Measurements from ENCODE around the gene CHMP5. TPM values are rescaled to one million over a fixed set of nuclear protein-coding genes. Genes with fewer than 3 reads are reported as not detected.

Gene CHMP5
- total RNA-seq, 1 donor from 2014 or later, result 28.1 TPM

- ChIA-PET POLR2A (no interaction called here), CTCF (no interaction called here)
- H3K36me3 Mint-ChIP-seq (ENCODE audit: low read depth), result peaks cover 30% of the 10 kb centered on the region
- no peak overlapping the region for H3K4me3 Mint-ChIP-seq
- TF ChIP-seq, protein P1, sequence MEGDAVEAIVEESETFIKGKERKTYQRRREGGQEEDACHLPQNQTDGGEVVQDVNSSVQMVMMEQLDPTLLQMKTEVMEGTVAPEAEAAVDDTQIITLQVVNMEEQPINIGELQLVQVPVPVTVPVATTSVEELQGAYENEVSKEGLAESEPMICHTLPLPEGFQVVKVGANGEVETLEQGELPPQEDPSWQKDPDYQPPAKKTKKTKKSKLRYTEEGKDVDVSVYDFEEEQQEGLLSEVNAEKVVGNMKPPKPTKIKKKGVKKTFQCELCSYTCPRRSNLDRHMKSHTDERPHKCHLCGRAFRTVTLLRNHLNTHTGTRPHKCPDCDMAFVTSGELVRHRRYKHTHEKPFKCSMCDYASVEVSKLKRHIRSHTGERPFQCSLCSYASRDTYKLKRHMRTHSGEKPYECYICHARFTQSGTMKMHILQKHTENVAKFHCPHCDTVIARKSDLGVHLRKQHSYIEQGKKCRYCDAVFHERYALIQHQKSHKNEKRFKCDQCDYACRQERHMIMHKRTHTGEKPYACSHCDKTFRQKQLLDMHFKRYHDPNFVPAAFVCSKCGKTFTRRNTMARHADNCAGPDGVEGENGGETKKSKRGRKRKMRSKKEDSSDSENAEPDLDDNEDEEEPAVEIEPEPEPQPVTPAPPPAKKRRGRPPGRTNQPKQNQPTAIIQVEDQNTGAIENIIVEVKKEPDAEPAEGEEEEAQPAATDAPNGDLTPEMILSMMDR (IDR thresholded peaks at IDR 0.05), result no peak
- H3K9me3 Mint-ChIP-seq, result no peaks in the 10 kb centered on the region
- intact Hi-C loops (cut with micrococcal nuclease), result no loop called here
- no peak overlapping the region for H3K27ac Mint-ChIP-seq
- H3K27me3 Mint-ChIP-seq, result no peaks in the 10 kb centered on the region
- ATAC-seq (ENCODE audit: low read depth) (peak; percentile 37), DNase-seq (no peak)
- H3K4me1 Mint-ChIP-seq, result peaks cover 11% of the 10 kb centered on the region
These were observed 15.7 kb upstream of the CHMP5 start for GRCh38 chr9:33249087-33249658.

DNA sequence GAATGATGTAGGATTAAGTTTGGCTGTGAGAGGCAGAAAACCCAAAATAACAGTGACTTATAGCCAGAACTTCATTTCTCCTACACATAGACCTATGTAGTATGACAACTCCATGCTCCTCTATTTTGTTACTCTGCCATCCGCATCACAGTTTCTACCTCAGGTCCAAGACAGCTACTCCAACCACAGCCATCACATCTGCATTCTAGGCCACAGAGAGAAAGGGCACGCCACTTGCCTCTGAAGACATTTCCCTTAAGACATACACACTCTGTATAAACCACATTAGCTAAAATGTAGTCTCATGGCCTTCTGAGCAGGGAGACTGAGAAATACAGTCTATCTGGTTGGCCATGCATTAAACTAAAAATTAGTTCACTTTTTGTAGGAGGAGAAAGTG is 14.9 kb upstream of the CHMP5 start:
- TF ChIP-seq, protein P1 (IDR thresholded peaks at IDR 0.05), result no peak
- intact Hi-C loops (cut with micrococcal nuclease), result no loop called here
- no peak for ATAC-seq (ENCODE audit: low read depth)
- peaks cover 38% of the 10 kb centered on the region for H3K36me3 Mint-ChIP-seq (ENCODE audit: low read depth)
- ChIA-PET POLR2A (no interaction called here), CTCF (no interaction called here)
- peak overlapping the region; percentile 47 for H3K27ac Mint-ChIP-seq
- DNase-seq, result no peak
- H3K4me1 Mint-ChIP-seq, result peaks cover 11% of the 10 kb centered on the region
- no peaks in the 10 kb centered on the region for H3K27me3 Mint-ChIP-seq
- H3K4me3 Mint-ChIP-seq, result no peak overlapping the region
- H3K9me3 Mint-ChIP-seq, result no peaks in the 10 kb centered on the region

GRCh38 chr9:33250458-33250995 is 14.3 kb upstream of the CHMP5 start:
- TF ChIP-seq, protein P1 (IDR thresholded peaks at IDR 0.05), result no peak
- Mint-ChIP-seq H3K4me3 (no peak overlapping the region), H3K27ac (no peak overlapping the region), H3K4me1 (peaks cover 11% of the 10 kb centered on the region), H3K9me3 (no peaks in the 10 kb centered on the region), H3K27me3 (no peaks in the 10 kb centered on the region), H3K36me3 (ENCODE audit: low read depth) (peaks cover 44% of the 10 kb centered on the region)
- DNase-seq (no peak), ATAC-seq (ENCODE audit: low read depth) (no peak)
- intact Hi-C loops (cut with micrococcal nuclease), result no loop called here
- ChIA-PET CTCF (no interaction called here), POLR2A (interaction anchor here (0.9 kb wide), 1 partner anchor 10 kb away, joined by 3 read pairs; the partner anchor contains the start of gene SPINK4)

DNA sequence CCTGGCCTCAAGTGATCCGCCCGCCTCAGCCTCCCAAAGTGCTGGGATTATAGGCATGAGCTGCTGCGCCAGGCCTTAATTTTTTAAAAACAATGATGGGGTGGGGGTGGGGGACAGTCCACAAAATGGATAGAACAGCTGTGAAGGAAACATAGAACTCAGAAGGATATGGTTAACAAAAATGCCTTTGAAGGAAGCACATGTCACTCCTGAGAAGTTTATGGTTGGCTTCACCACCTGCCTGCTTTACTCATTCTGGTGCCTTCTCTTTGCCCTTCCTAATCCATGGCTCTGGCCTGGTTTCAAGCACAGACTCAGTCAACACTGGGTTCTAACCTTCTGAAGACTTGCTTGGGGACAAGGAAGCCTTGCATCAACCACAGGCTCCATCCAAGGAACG is 10.6 kb upstream of the CHMP5 start:
- ATAC-seq (ENCODE audit: low read depth) (no peak), DNase-seq (no peak)
- H3K4me3 Mint-ChIP-seq, result no peak overlapping the region
- no peaks in the 10 kb centered on the region for H3K9me3 Mint-ChIP-seq
- TF ChIP-seq, protein P1 (IDR thresholded peaks at IDR 0.05), result no peak
- H3K27ac Mint-ChIP-seq, result no peak overlapping the region
- H3K4me1 Mint-ChIP-seq, result peaks cover 8% of the 10 kb centered on the region
- ChIA-PET CTCF (interaction anchor here (1.1 kb wide), 1 partner anchor 28 kb away, joined by 3 read pairs; no protein-coding TSS in a partner anchor), POLR2A (interaction anchor here (0.6 to 1.0 kb wide), 3 partner anchors 10 to 199 kb away, joined by 3 to 5 read pairs (median 3); partner anchors contain the start of gene BAG1)
- intact Hi-C loops (cut with micrococcal nuclease), result no loop called here
- no peaks in the 10 kb centered on the region for H3K27me3 Mint-ChIP-seq
- H3K36me3 Mint-ChIP-seq (ENCODE audit: low read depth), result peaks cover 75% of the 10 kb centered on the region

- Mint-ChIP-seq H3K27me3 (no peaks in the 10 kb centered on the region), H3K9me3 (no peaks in the 10 kb centered on the region), H3K4me3 (no peak overlapping the region), H3K27ac (no peak overlapping the region), H3K36me3 (ENCODE audit: low read depth) (peaks cover 81% of the 10 kb centered on the region), H3K4me1 (peaks cover 2% of the 10 kb centered on the region)
- ATAC-seq (ENCODE audit: low read depth) (no peak), DNase-seq (no peak)
- TF ChIP-seq, protein P1 (IDR thresholded peaks at IDR 0.05), result no peak
- POLR2A ChIA-PET, result no interaction called here
- intact Hi-C loops (cut with micrococcal nuclease), result no loop called here
- CTCF ChIA-PET, result interaction anchor here (1.1 kb wide), 1 partner anchor 29 kb away, joined by 3 read pairs; no protein-coding TSS in a partner anchor
These were observed 9.8 kb upstream of the CHMP5 start for GRCh38 chr9:33255014-33255413.

Data from activated B cell treated with CpG ODN at 0.5 μM for 24 hours (primary cell).